Activated CD8-positive, alpha-beta memory T cell treated with anti-CD3 and anti-CD28 coated beads for 48 hours (primary cell): ENCODE data around the gene NCAPD2.
A peak's percentile ranks its signal among the peaks of the same experiment; 100 is the strongest.

Source experiments
- DNase-seq, 3 experiments: peaks; one replicate each; pipeline ENCODE4 v3.0.0-alpha.2; 2020; ENCODE audit warnings: low read depth in 2 of 3, low spot score in 2 of 3

Gene NCAPD2, protein sequence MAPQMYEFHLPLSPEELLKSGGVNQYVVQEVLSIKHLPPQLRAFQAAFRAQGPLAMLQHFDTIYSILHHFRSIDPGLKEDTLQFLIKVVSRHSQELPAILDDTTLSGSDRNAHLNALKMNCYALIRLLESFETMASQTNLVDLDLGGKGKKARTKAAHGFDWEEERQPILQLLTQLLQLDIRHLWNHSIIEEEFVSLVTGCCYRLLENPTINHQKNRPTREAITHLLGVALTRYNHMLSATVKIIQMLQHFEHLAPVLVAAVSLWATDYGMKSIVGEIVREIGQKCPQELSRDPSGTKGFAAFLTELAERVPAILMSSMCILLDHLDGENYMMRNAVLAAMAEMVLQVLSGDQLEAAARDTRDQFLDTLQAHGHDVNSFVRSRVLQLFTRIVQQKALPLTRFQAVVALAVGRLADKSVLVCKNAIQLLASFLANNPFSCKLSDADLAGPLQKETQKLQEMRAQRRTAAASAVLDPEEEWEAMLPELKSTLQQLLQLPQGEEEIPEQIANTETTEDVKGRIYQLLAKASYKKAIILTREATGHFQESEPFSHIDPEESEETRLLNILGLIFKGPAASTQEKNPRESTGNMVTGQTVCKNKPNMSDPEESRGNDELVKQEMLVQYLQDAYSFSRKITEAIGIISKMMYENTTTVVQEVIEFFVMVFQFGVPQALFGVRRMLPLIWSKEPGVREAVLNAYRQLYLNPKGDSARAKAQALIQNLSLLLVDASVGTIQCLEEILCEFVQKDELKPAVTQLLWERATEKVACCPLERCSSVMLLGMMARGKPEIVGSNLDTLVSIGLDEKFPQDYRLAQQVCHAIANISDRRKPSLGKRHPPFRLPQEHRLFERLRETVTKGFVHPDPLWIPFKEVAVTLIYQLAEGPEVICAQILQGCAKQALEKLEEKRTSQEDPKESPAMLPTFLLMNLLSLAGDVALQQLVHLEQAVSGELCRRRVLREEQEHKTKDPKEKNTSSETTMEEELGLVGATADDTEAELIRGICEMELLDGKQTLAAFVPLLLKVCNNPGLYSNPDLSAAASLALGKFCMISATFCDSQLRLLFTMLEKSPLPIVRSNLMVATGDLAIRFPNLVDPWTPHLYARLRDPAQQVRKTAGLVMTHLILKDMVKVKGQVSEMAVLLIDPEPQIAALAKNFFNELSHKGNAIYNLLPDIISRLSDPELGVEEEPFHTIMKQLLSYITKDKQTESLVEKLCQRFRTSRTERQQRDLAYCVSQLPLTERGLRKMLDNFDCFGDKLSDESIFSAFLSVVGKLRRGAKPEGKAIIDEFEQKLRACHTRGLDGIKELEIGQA (N-terminal part only)

GRCh38 chr12:6493497-6494257, at the start of gene NCAPD2:
TSS of gene NCAPD2 (plus strand) at chr12:6494102. CDS start at chr12:6495099, 997 bp downstream.
- DNase-seq: peak; percentile 66 to 93 (median 86)

GRCh38 chr12:6444704-6445688, 48.9 kb upstream of the NCAPD2 start, which contains the start of gene CD27:
TSS of gene CD27 (plus strand) at chr12:6444955. CDS start at chr12:6445096, 141 bp downstream.
- DNase-seq: no peak

DNA sequence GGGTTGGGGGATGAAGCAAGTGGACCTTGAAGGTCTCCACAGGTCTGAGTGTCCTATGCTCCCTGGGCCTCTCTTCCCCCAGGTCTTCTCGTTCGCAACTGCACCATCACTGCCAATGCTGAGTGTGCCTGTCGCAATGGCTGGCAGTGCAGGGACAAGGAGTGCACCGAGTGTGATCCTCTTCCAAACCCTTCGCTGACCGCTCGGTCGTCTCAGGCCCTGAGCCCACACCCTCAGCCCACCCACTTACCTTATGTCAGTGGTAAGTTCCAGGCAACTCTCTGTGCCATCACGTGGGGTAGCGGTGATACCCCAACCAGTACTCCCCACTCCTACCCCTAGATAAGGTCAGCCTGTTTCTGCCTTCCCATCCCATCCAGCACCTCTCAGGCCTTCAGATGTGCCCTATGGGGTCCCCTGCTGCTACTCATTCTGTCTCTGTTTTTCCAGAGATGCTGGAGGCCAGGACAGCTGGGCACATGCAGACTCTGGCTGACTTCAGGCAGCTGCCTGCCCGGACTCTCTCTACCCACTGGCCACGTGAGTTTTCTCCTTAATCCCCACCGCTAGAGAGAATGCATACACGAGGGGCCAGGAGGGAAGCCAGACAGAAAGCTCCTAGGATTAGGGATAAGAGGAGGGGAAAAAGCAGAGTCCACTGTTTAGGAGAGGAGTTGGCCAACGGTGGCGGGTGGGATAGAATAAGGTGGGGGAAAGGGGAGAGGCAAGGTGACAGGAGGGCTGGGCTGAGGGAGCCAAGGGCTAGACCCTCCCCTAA, 43.6 kb upstream of the NCAPD2 start:
- no peak for DNase-seq

- no peak for DNase-seq
These were observed 43.0 kb upstream of the NCAPD2 start for GRCh38 chr12:6450869-6451347.

DNA sequence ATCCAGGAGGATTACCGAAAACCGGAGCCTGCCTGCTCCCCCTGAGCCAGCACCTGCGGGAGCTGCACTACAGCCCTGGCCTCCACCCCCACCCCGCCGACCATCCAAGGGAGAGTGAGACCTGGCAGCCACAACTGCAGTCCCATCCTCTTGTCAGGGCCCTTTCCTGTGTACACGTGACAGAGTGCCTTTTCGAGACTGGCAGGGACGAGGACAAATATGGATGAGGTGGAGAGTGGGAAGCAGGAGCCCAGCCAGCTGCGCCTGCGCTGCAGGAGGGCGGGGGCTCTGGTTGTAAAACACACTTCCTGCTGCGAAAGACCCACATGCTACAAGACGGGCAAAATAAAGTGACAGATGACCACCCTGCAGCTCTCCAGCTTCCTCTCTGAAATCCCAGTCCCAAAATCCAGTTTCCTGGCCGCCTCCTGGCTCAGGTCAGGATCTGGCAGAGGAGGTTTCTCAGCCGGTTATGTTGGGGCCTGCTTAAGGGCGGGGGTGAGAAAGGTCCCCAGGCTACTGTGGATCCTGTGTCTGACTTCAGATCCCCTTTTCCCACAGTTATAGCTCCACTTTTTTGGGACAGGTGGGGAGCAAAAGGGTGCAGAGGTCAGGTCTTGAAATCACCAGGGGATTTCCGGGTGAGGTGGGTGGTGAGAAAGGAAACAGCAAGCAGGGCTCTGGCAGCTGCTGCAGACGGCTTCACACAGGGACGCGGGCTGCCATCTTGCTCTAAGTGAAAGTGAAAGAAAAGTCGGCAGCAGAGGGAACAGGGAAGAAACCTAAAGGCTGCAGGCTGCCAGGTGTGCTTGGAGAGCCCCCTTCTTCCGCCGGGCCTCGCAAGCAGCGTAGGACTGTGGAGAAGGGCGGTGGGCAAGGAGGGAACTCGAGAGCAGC, 42.3 kb upstream of the NCAPD2 start, which contains the start of gene TAPBPL:
TSS of gene TAPBPL (plus strand) at position 695 of the 897 bp plus-strand sequence. CDS start 207 bp downstream, outside the sequence.
- peak in 1 of 3 experiments; percentile 60 for DNase-seq

GRCh38 chr12:6452245-6452943, 41.5 kb upstream of the NCAPD2 start:
- no peak for DNase-seq

GRCh38 chr12:6452944-6453630, 40.8 kb upstream of the NCAPD2 start:
- DNase-seq: no peak

GRCh38 chr12:6457220-6457945, 36.5 kb upstream of the NCAPD2 start:
- DNase-seq: no peak

GRCh38 chr12:6458281-6459003, 35.5 kb upstream of the NCAPD2 start:
- no peak for DNase-seq

DNA sequence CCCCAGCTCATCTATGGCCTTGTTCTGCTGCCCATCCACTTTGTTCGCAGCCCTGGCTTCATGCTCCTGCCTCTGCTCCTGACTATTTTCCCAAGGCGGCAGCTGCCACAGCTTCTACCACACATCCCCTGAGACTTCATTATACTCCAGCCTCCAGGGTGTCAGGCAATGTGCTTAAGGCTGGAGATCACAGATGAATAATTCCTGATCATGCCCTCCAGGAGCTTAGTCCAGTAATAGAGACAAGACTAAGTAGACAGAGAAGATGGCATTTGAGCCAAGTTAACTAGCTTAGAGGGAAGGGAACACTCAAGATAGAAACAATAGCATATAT, 34.9 kb upstream of the NCAPD2 start:
- DNase-seq: no peak

GRCh38 chr12:6460751-6461371, 33.0 kb upstream of the NCAPD2 start:
- no peak for DNase-seq

GRCh38 chr12:6461401-6462233, 32.3 kb upstream of the NCAPD2 start:
- DNase-seq: peak in 1 of 3 experiments; percentile 69
